BLaER1 treated with 17β-estradiol and CSF1 and Interleukin-3, amounts not matched to agents 10 nM and 100 nM (cell line): ENCODE measurements around the gene MARCHF11.

Experiments used
- H3K27ac ChIP-seq, 11 experiments: shearing (Covaris generic); formaldehyde crosslinking; 2 replicates each; pipeline ENCODE4 v1.8.1; 2022
- H3K27me3 ChIP-seq, 11 experiments: shearing (Covaris generic); formaldehyde crosslinking; 2 replicates each; pipeline ENCODE4 v1.8.1; 2022
- H3K36me3 ChIP-seq, 11 experiments: shearing (Covaris generic); formaldehyde crosslinking; 2 replicates each; pipeline ENCODE4 v1.8.1; 2022
- H3K4me1 ChIP-seq, 10 experiments: shearing (Covaris generic); formaldehyde crosslinking; 2 replicates each; pipeline ENCODE4 v1.8.1; 2022
- H3K4me2 ChIP-seq, 11 experiments: shearing (Covaris generic); formaldehyde crosslinking; 2 replicates each; pipeline ENCODE4 v1.8.1; 2022
- H3K4me3 ChIP-seq, 10 experiments: shearing (Covaris generic); formaldehyde crosslinking; 2 replicates each; pipeline ENCODE4 v1.8.1; 2022
- H3K9ac ChIP-seq, 11 experiments: shearing (Covaris generic); formaldehyde crosslinking; 2 replicates each; pipeline ENCODE4 v1.8.1; 2022
- H3K9me3 ChIP-seq, 11 experiments: shearing (Covaris generic); formaldehyde crosslinking; replicated peaks in 1 of 11; 2 replicates each; pipeline ENCODE4 v1.8.1; 2022
- H4K20me1 ChIP-seq, 11 experiments: shearing (Covaris generic); formaldehyde crosslinking; 2 replicates each; pipeline ENCODE4 v1.8.1; 2022
- Cebpa-rat ChIP-seq, 11 experiments: shearing (Covaris generic); IDR thresholded peaks; 2 replicates each; pipeline ENCODE4 v1.8.1; 2022

MARCHF11 gene

DNA sequence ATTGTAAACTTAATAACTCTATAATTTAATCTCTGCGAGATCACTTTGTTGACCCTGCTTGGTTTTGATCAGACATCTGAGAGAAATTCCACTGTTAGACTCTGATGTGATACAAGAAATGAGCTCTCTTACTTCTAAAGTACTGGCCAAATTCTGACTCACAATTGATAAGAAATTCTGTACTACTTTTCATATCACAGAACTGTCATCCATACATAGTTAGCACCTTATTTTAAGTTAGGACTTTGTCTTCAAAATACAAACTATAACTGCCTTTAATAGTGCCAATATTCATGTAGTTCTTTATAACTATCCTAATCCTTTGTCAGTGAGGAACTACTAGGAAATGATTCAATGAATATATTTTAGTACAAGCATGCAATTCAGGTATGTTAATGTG is 23.4 kb downstream of the MARCHF11 start:
- no peak for TF ChIP-seq Cebpa-rat (IDR thresholded peaks at IDR 0.05)
- Histone ChIP-seq H3K36me3 (no peaks in the 10 kb centered on the region), H3K9ac (no peak overlapping the region), H3K27ac (no peak overlapping the region), H3K27me3 (no peaks in the 10 kb centered on the region), H3K4me1 (peaks cover 0 to 5% (median 0%) of the 10 kb centered on the region in 10 experiments; a peak in 1 of 20 replicates), H3K4me2 (no peak overlapping the region), H3K9me3 (peaks cover 0 to 6% (median 0%) of the 10 kb centered on the region in 11 experiments; a peak in 4 of 22 replicates), H3K4me3 (no peak overlapping the region), H4K20me1 (no peaks in the 10 kb centered on the region)

DNA sequence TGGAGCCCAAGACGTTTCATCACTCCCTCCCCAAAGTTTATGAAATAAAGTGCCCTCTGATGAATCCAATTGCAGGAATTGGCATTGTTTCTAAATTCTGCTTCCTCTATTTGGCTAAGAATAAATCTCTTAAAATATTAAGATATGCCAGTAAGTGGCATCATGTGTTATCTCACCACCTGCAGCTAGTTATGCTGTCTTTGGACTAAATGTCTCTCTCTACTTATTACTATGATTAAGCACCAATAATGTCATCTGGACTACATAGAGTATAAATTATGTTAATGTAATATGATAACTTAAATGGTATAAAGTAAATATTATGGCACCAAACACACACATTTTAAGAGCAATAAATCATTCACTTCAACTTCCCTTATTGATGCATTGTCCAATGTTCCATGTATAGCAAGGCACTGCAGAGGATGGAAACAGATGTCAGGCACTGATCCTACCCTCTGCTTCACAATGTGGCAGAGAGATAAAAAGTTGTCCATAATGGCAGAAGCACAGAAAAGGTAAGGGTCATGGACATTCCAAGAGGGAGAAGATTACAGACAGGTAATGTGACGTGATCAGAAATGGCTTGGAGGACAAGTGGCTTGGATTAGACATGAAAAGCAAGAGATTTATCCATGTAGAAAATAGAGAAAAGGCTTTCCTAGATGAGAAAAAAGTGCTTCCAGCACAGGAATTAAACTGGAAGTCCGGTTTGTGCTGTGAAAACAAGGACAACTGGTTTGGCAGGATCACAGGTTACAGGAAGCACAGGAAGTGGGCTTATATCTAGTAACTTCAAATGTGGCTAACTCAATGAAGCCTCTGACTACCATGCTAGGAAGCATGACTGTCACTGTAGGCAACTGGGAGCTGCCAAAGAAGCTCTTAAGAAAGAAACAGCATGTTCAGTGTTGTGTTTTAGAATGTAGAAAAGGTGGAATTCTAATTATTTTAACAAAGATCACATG is 26.7 kb downstream of the MARCHF11 start:
- H3K36me3 ChIP-seq = no peaks in the 10 kb centered on the region
- no peaks in the 10 kb centered on the region for H3K27me3 ChIP-seq
- 0 out of 20 replicates have a peak, but pooled peaks cover 0 to 5% (median 0%) of the 10 kb centered on the region in 10 experiments for H3K4me1 ChIP-seq
- H3K9me3 ChIP-seq = peaks cover 0 to 12% (median 7%) of the 10 kb centered on the region in 11 experiments; a peak in 11 of 22 replicates
- H3K4me3 ChIP-seq = no peak overlapping the region
- TF ChIP-seq Cebpa-rat (IDR thresholded peaks at IDR 0.05) = no peak
- no peaks in the 10 kb centered on the region for H4K20me1 ChIP-seq
- H3K27ac ChIP-seq = 0 out of 22 replicates have a peak overlapping the region, but pooled peaks of 1 of the 11 experiments have one; percentile 3
- no peak overlapping the region for H3K9ac ChIP-seq
- peak overlapping the region in 1 of 11 experiments; percentile 17; a peak in 1 of 22 replicates for H3K4me2 ChIP-seq

DNA sequence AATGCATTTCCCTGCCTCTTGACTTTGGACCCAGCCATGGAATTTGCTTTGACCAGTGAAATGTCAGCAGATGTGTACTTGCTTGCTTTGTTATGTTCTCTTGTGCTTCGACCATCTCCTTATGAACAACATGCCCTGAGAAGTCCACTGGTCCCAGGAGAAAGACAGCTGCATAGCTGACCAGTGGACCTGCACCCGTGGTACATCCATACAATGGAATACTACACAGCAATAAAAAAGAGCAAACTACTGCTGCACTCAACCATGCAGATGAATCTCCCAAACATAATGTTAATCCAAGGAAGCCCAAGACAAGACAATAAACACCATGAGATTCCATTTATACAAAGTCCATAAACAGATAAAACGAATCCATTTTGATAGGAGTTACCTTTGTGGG is 30.0 kb downstream of the MARCHF11 start:
- H3K4me1 ChIP-seq = 0 out of 20 replicates have a peak, but pooled peaks cover 0 to 5% (median 0%) of the 10 kb centered on the region in 10 experiments
- H4K20me1 ChIP-seq = no peaks in the 10 kb centered on the region
- no peak overlapping the region for H3K27ac ChIP-seq
- H3K27me3 ChIP-seq = no peaks in the 10 kb centered on the region
- no peak overlapping the region for H3K9ac ChIP-seq
- no peak overlapping the region for H3K4me2 ChIP-seq
- H3K36me3 ChIP-seq = no peaks in the 10 kb centered on the region
- TF ChIP-seq Cebpa-rat (IDR thresholded peaks at IDR 0.05) = no peak
- H3K9me3 ChIP-seq = peaks cover 0 to 8% (median 6%) of the 10 kb centered on the region in 11 experiments; a peak in 9 of 22 replicates
- no peak overlapping the region for H3K4me3 ChIP-seq

DNA sequence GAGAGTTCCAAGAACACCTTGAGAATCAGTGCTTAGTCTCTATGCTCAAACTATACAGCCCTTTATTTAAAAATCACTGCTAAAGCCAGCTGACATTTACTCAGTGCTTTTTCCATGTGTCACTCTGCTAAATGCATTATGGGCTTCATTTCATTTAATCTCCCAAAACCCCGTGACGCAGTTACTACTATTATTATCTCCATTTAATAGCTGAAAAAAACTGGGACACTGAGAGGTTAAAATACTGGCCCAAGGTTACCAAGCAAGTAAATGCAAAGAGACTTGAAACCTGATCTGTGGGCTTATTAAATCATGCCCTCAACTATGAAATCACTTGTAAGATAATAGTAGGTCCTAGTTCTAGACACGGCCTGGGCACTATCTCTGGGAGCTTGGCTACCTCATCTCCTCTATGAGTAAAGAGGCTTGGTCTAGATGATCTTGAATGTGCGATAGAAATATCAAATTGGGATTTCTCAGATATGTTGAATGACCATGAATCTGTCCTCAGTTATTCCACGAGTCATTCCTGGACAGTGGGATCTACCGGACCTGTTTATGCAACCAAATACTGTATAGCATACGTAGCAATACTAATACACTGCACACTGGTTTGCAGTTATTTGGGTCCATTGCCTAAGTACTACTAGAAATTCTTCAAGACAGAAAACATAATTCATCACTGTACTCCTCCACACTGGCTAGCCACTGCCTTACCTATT is 32.3 kb downstream of the MARCHF11 start:
- Histone ChIP-seq H3K4me1 (0 out of 20 replicates have a peak, but pooled peaks cover 0 to 1% (median 0%) of the 10 kb centered on the region in 10 experiments), H3K36me3 (no peaks in the 10 kb centered on the region), H3K4me2 (no peak overlapping the region), H3K9me3 (peaks cover 0 to 8% (median 6%) of the 10 kb centered on the region in 11 experiments; a peak in 9 of 22 replicates), H4K20me1 (no peaks in the 10 kb centered on the region), H3K4me3 (no peak overlapping the region), H3K27me3 (no peaks in the 10 kb centered on the region), H3K9ac (no peak overlapping the region), H3K27ac (no peak overlapping the region)
- no peak for TF ChIP-seq Cebpa-rat (IDR thresholded peaks at IDR 0.05)

DNA sequence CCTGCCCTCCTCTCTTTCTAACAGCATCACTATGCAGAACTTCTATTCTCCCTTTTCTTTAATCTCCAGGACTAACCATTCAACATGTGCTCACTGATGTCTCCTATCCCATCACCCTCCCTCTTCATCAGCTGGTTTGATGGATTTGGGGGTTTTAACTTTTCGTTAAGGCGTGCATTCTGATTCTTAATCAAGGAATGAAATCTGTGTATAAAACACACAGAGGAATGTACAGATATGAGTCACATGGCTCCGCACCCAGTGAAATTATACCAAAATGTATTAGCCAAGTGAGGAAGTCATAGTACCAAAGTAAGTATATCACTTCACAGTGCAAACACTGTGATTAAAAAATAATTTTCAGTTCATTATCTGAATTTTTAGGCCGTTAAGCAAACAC is 35.2 kb downstream of the MARCHF11 start:
- H3K4me2 ChIP-seq = no peak overlapping the region
- peaks cover 0 to 5% (median 2%) of the 10 kb centered on the region in 11 experiments; a peak in 15 of 22 replicates for H3K9me3 ChIP-seq
- H3K4me1 ChIP-seq = peaks cover 0 to 17% (median 5%) of the 10 kb centered on the region in 10 experiments; a peak in 11 of 20 replicates
- H3K36me3 ChIP-seq = no peaks in the 10 kb centered on the region
- H4K20me1 ChIP-seq = no peaks in the 10 kb centered on the region
- no peak for TF ChIP-seq Cebpa-rat (IDR thresholded peaks at IDR 0.05)
- no peaks in the 10 kb centered on the region for H3K27me3 ChIP-seq
- H3K9ac ChIP-seq = no peak overlapping the region
- H3K4me3 ChIP-seq = no peak overlapping the region
- H3K27ac ChIP-seq = no peak overlapping the region

- H3K27me3 ChIP-seq = no peaks in the 10 kb centered on the region
- no peaks in the 10 kb centered on the region for H4K20me1 ChIP-seq
- no peak overlapping the region for H3K4me2 ChIP-seq
- TF ChIP-seq Cebpa-rat (IDR thresholded peaks at IDR 0.05) = no peak
- peaks cover 0 to 17% (median 5%) of the 10 kb centered on the region in 10 experiments; a peak in 11 of 20 replicates for H3K4me1 ChIP-seq
- no peak overlapping the region for H3K27ac ChIP-seq
- no peaks in the 10 kb centered on the region; a peak in 2 of 22 replicates for H3K36me3 ChIP-seq
- no peak overlapping the region for H3K4me3 ChIP-seq
- no peak overlapping the region for H3K9ac ChIP-seq
- H3K9me3 ChIP-seq = peaks cover 8 to 11% (median 9%) of the 10 kb centered on the region in 11 experiments
These were observed 36.1 kb downstream of the MARCHF11 start for GRCh38 chr5:16143361-16144049.

DNA sequence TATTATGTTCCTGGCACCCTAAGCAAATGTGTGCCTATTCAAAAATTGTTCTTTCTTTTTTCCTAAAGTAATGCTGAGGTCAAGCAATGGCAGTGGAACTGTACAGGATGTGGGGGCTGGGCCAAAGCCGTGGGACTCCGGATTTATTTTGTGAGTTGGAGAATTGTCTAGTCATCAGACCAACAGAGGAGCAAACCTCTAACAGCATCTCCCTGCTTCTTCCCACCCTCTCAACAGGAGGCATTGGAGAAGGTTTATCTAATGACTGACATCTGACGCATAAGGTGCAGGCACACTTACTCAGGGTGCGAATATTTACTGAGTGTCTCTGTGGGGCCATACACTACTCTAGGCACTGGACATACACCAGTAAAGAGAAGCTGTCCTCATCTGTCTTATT is 38.6 kb downstream of the MARCHF11 start:
- no peak for TF ChIP-seq Cebpa-rat (IDR thresholded peaks at IDR 0.05)
- Histone ChIP-seq H3K9me3 (peaks cover 21 to 26% (median 25%) of the 10 kb centered on the region in 11 experiments), H3K27ac (peak overlapping the region in 2 of 11 experiments; percentile 6 to 10; a peak in 2 of 22 replicates), H3K27me3 (no peaks in the 10 kb centered on the region), H3K4me2 (peak overlapping the region in 7 of 11 experiments; percentile 6 to 61 (median 32); a peak in 7 of 22 replicates), H3K4me3 (no peak overlapping the region), H3K36me3 (no peaks in the 10 kb centered on the region; a peak in 2 of 22 replicates), H4K20me1 (no peaks in the 10 kb centered on the region), H3K9ac (no peak overlapping the region), H3K4me1 (peaks cover 0 to 21% (median 5%) of the 10 kb centered on the region in 10 experiments; a peak in 11 of 20 replicates)

DNA sequence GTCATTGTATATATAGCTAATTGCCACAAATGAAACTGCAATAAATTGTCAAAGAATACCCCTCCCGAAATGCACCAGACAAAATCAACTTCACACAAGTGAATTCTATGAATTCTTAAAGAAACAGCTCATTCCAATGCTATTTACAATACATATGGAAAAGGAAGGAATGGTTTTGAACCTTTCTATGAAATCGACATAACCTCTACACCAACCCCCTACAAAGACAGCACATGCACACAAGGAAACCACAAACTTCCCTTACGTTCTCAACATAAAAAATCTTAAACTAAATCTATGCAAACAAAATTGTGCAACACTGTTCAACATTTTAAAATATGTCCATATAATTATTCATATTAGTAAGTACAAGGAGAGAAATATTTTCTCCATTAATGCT is 39.2 kb downstream of the MARCHF11 start:
- H3K4me2 ChIP-seq = peak overlapping the region in 7 of 11 experiments; percentile 19 to 61 (median 34); a peak in 8 of 22 replicates
- H3K27ac ChIP-seq = no peak overlapping the region
- H3K27me3 ChIP-seq = no peaks in the 10 kb centered on the region
- no peaks in the 10 kb centered on the region; a peak in 2 of 22 replicates for H3K36me3 ChIP-seq
- H4K20me1 ChIP-seq = no peaks in the 10 kb centered on the region
- H3K9me3 ChIP-seq = peaks cover 21 to 26% (median 25%) of the 10 kb centered on the region in 11 experiments
- H3K9ac ChIP-seq = no peak overlapping the region
- TF ChIP-seq Cebpa-rat (IDR thresholded peaks at IDR 0.05) = no peak
- peaks cover 0 to 26% (median 5%) of the 10 kb centered on the region in 10 experiments; a peak in 11 of 20 replicates for H3K4me1 ChIP-seq
- H3K4me3 ChIP-seq = no peak overlapping the region
